ENCODE measurements around the gene MFAP2.
A peak's percentile ranks its signal among the peaks of the same experiment; 100 is the strongest.
"Not testable (repeated sequence)": the region's sequence is repeated elsewhere in the genome, so short reads cannot be mapped to it uniquely, and the experiment has no call there.

MFAP2 gene

DNA sequence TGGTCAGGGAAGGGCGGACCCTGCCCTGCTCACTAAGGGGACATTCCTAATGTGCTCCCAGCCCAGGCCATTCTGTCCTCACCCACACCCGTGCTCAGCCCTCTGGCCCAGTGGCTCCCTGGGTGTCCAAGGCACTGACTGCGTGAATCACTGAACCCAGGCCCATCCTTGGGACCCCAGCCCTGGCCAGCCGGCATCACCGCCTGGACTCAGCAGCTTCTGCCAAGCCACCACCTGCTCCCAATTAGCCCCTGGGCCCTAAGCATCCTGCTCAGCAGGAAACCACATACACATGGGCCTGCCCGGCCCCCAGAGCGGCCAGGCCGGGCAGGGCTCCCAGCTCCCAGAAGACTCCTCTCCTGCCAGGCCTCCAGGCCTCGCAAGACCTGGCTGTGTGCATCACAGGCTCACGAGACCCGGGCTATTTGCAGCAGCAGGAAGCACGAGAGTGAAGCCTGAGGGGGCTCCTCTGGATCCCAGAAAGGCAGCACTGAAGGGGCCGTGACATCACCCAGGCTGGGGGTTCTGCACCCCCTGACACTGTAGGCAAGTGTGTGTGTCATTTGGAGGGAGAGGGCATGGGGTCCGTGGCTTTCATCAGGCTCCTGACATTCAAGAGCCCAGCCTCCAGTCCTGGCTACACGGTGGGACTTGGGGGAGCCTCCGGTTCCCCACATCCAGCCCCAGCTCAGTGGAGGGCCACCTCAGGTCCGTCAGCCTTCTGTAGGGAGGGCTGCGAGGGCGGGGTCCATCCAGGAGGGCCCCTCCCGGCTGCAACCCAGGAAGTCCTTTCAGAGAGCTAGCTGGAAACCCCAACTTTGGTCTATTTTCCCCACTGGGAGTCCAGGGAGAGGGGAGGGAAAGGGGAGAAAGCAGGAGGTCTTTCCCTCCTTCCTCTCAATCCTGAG, 1.6 kb downstream of the MFAP2 start:
- DNase-seq = no peak

DNA sequence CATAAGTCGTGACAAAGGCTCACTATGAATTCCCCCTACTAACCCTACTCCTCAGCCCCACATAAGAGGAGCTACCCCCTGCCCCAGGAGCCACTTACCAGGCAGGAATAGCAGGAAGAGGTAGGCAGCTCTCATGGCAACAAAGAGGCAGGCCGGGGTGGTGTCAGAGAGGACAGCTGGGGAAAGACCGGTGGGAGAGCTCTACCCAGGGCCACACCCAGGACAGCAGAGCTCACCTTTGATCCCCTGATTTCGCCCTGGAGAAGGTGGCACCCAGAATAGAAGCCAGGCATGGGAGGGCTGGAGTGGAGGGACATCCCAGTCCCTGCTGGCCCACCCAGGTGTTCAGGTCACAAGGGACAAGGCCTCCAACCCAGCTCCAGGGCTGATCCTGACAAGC, 2.3 kb downstream of the MFAP2 start:
- no peak for DNase-seq

DNA sequence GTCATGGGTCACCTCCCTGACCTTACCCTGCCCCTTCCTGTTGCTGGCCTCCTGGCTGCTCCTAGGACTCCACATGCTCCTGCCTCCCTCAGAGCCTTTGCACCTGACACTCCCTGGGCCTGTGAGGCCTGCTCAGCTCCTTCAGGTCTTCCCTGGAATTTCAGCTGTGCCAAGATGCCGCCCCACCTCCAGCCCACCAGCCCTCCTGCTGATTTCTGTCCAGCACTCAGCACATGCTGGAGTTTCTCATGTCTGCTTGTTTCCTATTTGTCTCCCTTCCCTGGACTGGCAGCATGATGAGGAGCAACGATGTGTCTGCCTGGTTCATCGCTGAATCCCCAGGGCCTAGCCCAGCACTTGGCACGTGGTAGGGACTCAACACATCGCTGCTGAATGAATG, 3.0 kb downstream of the MFAP2 start:
- DNase-seq = no peak

DNA sequence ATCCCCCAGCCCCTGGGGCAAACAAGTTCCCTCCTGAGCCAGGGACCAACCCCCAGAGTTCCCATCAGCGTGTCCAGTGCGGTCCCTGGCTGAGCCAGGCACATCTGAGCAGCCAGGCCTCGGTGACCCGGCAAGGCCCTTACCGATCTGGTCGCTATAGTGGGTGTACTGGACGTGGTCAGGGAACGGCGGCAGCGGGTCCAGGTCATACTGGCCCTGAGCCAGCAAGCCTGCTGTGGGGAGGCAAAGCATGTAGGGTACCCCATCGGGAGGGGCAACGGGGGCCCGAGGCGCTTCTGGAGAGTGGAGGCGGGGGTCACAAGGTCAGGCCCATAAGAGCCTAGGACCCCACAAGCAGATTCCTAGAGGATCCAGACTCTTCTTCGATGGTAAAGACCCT, 3.5 kb downstream of the MFAP2 start:
- DNase-seq = no peak

DNA sequence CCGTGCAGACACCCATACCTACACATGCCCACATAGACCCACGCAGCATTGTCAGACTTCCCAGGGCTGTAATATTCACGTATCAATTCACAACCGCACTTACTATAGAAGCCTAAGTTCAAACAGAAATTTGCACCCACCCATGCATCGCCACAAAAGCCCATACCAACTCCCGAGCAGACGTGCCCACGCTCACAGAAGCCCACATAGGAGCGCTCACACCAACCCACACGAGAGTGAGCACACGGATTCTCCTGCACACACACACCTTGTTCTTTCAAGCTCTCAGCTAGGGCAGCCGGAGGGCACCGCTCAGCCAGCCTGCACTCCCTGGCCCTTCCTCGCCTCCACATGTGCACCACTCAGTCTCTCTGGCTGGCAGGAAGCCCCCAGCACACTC, 4.6 kb downstream of the MFAP2 start:
- no peak for DNase-seq

DNA sequence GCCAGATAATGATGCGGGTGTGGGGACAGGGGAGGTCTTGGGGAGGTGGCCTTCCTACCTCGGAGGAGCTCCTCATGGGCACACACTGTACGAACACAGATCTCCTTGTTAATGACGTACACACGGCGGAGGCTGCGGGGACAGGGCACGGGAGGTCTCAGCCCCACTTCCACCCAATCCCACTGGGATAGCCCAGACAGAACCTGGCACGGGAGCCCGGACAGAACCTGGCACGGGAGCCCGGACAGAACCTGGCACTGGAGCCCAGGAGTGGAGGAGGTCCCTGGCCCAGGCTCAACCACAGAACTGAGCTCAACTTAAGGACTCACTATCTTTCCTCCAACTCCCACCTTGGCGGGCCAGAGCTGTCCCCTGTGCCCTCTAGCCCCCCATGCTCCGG, 5.2 kb downstream of the MFAP2 start:
- DNase-seq = no peak

DNA sequence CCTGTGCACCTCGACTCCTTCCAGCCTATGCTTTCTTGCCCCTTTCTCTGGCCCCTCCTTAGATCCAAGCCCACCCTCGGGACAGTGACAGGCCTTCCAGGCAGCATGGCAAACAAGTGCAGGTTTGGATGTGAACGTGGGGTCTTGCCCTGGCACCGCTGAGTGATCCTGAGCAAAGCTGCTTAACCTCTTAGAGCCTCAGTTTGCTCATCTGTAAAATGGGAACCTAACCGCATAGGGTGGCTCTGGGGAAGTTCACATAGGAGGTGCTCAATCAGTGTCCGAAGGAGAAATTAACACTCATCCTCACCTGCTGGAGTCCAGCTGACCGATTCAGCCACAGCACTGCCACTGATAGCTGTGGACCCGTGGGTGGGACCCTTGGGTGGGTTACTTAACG, 7.2 kb downstream of the MFAP2 start:
- no peak for DNase-seq

DNA sequence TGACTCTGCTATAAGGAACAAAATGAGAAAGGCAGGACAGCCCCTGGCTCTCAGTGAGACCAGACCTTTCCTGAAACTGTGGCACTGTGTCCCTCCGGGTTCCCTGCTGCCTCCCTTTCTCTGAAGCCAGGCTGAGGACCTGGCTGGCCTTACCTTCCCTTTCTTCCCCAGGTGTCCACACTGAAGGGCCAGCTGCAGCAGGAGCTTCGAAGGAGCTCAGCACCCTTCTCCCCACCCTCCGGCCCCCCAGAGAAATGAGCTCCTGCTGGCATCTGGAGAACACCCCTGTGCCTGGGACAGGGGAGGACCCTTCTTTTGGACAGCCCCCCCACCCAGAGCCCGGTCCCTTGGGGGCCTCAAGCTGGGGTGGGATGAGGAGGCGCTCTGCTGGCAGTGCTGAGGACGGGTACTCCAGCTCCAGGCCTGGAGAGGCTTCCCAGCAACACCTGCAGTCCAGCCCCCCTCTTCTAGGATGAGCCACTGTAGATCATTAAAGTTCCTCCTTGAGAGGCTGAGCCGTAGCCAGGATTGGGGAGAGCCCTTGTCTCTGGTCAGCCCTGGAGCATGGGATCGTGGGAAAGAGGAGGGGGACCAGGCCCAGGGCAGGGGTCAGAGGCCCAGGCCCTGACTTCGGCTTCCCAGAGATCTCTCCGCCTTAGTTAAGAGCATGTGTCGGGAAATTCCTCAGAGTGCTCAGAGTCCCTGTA, 8.1 kb downstream of the MFAP2 start:
- DNase-seq = no peak

DNA sequence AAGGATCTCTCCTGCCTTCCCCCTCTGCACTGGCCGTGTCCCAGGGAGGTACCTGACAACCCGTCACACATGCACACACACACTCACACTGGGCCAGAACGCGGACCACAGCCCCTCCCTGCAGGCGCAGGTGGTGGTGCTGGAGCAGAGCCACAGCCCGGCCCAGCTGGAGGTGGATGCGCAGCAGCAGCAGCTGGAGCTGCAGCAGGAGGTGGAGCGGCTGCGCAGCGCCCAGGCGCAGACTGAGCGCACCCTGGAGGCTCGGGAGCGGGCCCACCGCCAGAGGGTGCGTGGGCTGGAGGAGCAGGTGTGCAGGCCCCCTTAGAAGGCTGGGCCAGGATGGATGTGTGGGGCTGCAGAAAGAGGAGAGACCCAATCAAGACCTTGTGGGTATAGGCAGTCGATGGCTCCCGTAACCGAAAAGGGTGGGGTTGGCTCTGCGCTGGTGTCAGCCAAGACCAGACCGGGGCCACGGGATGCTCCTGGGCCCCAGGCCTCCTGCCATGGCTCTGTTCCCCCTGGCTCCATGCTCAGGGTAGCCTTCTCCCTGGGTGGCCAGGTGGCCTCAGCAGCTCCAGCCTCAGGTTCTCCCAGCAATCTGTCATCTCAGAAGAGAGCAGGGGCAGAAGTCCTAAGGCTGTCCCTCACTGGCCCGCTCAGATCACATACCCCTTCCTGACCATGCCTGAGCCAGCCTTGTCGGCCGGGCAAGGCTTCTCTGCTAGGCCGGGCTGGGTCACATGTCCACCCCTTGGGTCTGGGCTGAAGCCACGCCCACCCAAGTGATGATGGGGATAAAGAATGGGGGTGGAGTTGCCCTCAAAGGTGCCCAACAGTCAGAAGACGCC, 8.9 kb downstream of the MFAP2 start:
- no peak for DNase-seq

DNA sequence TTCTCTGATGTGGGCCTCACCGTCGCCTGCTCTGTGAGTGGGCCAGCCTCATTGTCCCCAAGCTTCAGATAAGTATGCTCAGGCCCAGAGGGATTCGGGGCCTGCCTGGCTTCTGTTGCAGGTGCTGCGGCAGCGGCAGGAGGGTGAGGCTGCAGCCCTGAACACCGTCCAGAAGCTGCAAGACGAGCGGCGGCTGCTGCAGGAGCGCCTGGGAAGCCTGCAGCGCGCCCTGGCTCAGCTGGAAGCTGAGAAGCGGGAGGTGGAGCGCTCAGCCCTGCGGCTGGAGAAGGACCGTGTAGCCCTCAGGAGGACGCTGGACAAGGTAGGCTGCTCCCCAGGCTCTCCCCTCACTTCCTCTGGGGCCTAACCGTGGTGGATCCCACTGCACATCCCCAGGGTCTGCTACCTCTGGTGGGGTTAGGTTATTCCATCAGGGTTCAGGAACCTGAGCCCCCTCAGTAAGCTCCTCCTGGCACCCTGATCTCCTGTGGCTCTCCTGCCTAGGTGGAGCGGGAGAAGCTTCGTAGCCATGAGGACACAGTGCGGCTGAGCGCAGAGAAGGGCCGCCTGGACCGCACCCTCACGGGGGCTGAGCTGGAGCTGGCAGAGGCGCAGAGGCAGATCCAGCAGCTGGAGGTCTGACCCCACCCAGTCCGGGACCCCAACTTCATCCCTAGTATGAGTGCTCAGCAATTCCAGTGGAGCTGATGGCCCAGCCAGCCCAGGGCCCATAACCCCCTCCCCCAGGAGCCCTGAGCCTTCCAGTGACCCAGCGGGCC, 10.1 kb downstream of the MFAP2 start:
- no peak for DNase-seq

DNA sequence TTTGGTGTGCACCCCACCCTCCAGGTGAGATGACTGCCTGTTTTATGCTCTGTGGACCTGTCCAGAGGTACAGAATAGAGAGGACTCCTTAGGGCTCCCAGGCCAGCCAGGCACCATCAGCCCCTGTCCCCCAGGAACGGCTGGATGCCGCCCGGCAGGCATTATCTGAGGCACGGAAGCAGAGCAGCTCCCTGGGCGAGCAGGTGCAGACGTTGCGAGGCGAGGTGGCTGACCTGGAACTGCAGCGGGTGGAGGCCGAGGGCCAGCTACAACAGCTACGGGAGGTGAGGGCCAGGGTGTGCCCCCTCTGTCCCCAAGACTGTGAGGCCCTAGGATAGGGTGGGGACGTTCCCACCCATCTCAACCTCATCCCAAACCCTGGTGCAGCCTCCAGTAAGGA, 10.8 kb downstream of the MFAP2 start:
- DNase-seq = no peak

DNA sequence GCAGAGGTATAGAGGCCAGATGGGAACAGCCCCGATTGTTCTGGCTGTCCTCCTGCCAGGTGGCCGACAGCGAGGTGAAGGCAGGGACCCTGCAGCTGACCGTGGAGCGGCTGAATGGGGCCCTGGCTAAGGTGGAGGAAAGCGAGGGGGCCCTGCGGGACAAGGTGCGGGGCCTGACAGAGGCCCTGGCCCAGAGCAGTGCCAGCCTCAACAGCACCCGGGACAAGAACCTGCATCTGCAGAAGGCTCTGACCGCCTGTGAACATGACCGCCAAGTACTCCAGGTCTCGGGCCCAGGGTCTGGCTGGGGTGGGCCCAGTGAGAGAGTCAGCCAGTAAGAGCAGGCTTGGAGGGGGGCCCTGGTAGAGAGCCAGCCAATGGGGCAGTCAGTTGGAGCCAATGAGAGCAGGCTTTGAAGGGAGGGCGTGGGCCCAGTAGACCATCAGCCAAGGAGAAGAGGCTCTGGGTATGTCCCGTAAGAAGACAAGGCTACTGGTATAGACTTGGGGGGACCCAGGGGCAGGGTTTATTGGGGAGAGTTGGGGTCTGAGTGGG, 11.3 kb downstream of the MFAP2 start:
- DNase-seq = no peak

DNA sequence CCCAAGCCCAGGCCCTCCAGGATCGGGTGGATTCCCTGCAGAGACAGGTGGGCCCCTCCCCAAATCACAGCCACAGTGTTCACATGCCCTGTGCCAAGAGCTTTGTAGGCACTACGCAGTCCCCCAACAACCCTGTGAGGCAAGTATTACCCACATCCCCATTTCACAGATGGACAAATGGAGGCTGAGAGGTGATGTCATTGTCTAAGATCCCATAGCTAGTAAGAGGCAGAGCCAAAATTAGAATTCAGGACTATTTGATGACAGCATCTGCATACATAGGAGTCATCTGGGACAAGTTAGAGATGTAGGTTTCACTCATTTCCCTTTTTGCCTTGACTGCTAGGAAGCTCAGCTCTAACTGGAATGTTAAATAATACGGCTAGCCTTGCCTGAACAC, 12.0 kb downstream of the MFAP2 start:
- no peak for DNase-seq

DNA sequence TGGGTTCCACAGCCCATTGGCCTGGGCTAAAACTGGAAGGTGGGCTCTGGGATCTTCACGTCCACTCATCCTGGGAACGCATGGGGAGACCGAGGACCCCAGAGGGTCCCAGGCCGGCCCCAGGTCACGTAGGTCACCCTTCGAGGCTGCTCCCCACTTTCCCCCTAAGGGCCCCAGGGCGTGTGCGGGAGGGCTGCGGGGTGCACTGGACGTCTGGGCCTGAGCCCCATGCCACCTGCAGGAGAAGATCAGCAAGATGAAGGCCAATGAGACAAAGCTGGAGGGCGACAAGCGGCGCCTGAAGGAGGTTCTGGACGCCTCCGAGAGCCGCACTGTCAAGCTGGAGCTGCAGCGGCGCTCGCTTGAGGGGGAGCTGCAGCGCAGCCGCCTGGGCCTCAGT, 12.5 kb downstream of the MFAP2 start:
- no peak for DNase-seq

DNA sequence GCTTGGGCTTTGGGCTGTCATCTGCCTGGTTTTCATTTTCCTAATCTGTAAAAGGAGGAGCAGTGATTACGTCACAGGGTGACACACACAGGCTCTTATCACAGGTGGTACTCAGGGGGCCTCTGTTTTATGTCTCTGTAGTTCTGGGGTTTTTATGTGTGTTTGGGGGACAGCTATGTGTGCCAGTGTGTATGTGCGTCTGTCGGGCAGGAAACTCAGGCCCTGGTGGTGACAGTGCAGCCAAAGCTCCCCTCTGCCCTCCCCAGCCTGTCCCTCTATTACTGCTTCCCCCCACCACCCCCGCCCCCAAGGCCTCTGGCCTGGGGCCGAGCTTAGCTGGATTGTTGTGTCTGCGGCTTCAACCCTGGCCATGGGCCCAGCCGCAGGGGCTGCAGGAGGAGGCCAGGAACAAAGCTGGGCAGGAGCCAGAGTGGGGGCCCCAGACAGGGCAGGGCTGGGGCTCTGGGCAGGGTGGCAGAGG, 13.3 kb downstream of the MFAP2 start:
- DNase-seq = no peak

DNA sequence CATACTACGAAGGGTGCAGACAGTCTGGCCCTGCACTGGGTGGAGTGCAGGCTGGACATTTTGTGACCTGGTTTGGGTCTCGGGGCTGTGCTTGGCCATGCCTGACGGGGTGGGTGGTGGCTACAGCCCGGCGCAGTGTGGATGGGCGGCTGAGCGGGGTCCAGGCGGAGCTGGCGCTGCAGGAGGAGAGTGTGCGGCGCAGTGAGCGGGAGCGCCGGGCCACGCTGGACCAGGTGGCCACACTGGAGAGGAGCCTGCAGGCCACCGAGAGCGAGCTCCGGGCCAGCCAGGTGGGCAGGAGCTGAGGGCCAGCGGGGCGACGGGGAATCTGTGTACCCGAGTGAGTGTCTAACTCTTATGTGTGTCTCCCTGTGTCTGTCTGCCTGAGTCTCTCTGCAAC, 14.1 kb downstream of the MFAP2 start:
- DNase-seq = no peak

DNA sequence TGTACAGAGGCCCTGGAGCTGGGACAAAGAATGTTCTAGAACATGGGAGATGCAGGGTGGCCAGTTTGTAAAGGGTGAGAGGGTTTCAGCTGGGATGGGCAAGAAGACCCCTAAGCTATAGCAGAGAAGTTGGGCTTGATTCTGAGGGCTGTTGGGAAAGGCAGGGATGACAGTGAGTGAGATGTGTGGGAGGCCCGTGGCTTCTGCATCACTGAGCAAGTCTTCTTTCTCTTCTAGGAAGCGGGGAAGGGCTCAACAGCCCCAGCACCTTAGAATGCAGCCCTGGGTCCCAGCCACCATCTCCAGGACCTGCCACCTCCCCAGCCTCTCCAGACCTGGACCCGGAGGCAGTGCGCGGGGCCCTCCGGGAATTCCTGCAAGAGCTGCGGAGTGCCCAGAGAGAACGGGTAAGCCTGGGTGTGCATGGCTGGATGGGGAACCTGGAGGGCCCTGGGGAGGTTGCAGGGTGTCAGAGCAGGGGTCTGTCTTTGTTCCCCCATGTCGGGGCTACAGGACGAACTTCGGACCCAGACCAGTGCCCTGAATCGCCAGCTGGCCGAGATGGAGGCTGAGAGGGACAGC, 14.8 kb downstream of the MFAP2 start:
- no peak for DNase-seq

DNA sequence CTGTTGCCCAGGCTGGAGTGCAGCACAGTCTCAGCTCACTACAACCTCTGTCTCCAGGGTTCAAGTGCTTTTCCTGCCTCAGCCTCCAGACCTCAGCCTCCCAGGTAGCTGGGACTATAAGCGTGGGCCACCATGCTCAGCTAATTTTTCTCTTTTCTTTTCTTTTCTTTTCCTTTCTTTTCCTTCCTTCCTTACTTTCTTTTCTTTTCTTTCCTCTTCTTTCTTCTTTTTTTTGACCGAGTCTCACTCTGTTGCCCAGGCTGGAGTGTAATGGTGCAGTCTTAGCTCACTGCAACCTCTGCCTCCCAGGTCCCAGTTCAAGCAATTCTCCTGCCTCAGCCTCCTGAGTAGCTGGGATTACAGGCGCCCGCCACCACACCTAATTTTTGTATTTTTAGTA, 16.3 kb downstream of the MFAP2 start:
- DNase-seq = not testable (repeated sequence)

DNA sequence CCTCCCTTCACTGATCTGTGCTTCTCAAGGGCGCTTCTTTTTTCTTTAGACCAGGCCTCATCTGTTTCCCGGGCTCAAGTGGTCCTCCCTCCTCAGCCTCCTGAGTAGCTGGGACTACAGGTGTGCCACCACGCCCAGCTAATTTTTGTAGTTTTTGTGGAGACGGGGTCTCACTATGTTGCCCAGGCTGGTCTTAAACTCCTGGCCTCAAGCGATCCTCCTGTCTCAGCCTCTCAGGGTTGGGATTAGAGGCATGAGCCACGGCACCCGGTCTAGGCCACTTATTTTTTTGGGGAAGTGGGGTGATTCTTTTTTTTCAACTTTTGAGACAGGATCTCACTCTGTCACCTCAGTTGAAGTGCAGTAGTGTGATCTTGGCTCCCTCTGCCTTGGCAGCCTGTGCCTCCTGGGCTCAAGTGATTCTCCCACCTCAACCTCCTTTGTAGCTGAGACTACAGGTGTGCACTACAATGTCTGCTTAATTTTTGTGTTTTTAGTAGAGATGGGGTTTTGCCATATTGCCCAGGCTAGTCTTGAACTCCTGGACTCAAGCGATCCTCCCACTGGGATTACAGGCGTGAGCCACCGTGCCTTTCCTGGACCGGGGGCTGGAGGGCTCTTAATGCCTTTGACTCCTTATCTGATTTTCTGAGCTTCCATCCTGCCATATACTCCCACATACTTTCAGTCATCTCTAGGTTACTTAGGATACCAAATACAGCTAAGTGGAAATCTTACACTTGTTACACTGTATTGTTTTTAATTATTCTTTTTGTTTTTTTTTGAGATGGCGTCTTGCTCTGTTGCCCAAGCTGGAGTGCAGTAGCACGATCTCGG, 18.9 kb downstream of the MFAP2 start:
- no peak for DNase-seq

DNA sequence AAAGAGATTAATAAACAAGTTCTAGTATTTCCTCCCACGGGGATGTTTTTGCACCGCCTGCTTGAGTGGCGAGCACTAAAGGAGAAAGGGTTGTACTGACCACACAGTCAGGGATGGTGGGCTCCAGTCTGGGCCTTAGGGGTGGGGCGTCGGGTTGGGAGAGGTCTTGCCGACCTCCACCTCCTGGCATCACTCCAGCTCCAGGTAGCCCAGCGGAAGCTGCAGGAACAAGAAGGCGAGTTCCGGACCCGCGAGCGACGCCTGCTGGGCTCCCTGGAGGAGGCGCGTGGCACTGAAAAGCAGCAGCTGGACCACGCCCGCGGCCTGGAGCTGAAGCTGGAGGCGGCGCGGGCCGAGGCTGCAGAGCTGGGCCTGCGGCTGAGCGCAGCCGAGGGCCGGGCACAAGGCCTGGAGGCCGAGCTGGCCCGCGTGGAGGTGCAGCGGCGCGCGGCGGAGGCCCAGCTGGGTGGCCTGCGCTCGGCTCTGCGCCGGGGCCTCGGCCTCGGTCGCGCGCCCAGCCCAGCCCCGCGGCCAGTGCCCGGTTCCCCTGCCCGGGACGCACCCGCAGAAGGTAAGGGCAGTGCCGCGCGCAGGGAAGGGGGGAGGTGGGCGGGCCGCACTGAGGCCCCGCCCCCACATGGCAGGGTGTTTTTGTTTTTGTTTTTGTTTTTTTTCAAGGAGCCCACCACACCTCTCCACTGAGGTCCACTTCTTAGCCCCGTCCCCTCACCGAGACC, 19.7 kb downstream of the MFAP2 start:
- DNase-seq = peak; percentile 81

All from CD4-positive, alpha-beta T cell treated with Interleukin-12 subunit alpha and Interleukin-12 subunit beta, for 1 hour (primary cell).